Glutamatergic neuron (in vitro differentiated cells): Measurements from ENCODE around the gene TCEAL1. TPM values are rescaled to one million over a fixed set of nuclear protein-coding genes. Genes with fewer than 3 reads are reported as not detected.
"Not testable (repeated sequence)": the region's sequence is repeated elsewhere in the genome, so short reads cannot be mapped to it uniquely, and the experiment has no call there.

Source experiments
- DNase-seq: peaks from one replicate; pipeline ENCODE4 v3.0.0; 2022
- H3K27ac Mint-ChIP-seq: one replicate; pipeline ENCODE4 v1.8.0; 2020; ENCODE audit warnings: mild to moderate bottlenecking, mixed read lengths, inconsistent platforms; ENCODE audit not compliant: unreplicated experiment
- H3K27me3 Mint-ChIP-seq: one replicate; pipeline ENCODE4 v1.8.0; 2020; ENCODE audit warnings: mild to moderate bottlenecking, moderate library complexity, mixed read lengths, inconsistent platforms; ENCODE audit not compliant: unreplicated experiment
- H3K36me3 Mint-ChIP-seq: one replicate; pipeline ENCODE4 v1.8.0; 2020; ENCODE audit warnings: mild to moderate bottlenecking, mixed read lengths, inconsistent platforms; ENCODE audit not compliant: unreplicated experiment
- H3K4me1 Mint-ChIP-seq: one replicate; pipeline ENCODE4 v1.8.0; 2020; ENCODE audit warnings: mild to moderate bottlenecking, low read depth, mixed read lengths, inconsistent platforms; ENCODE audit not compliant: unreplicated experiment
- H3K4me3 Mint-ChIP-seq: one replicate; pipeline ENCODE4 v1.8.0; 2020; ENCODE audit warnings: mild to moderate bottlenecking, mixed read lengths, inconsistent platforms; ENCODE audit not compliant: unreplicated experiment
- H3K9me3 Mint-ChIP-seq: one replicate; pipeline ENCODE4 v1.8.0; 2020; ENCODE audit warnings: mild to moderate bottlenecking, moderate library complexity, mixed read lengths, inconsistent platforms; ENCODE audit not compliant: unreplicated experiment
- CTCF ChIP-seq: fragments of 200-600 bp; sonication (generic); IDR thresholded peaks from one replicate; pipeline ENCODE4 v1.5.0; 2021; ENCODE audit not compliant: partially characterized antibody, unreplicated experiment
- total RNA-seq: library from RNA; stranded (reverse); fragmentation: NEBNext Ultra II Directional; extraction: Animal tissue kit (Norgen Biotek cat#: 25700); gene quantifications from one replicate; pipeline ENCODE4 v1.2.1, GENCODE V29; 2021; ENCODE audit not compliant: unreplicated experiment

Gene TCEAL1
- total RNA-seq, 1 donor from 2014 or later, result 7.7 TPM

- Mint-ChIP-seq H3K4me1 (peaks cover 1% of the 10 kb centered on the region), H3K36me3 (no peaks in the 10 kb centered on the region), H3K4me3 (no peak overlapping the region), H3K27ac (no peak overlapping the region), H3K27me3 (no peaks in the 10 kb centered on the region), H3K9me3 (no peaks in the 10 kb centered on the region)
- DNase-seq, result no peak
- TF ChIP-seq CTCF, result no peak
Observed at GRCh38 chrX:103635436-103635835, 6.7 kb downstream of the TCEAL1 start.

GRCh38 chrX:103637604-103638338, 9.0 kb downstream of the TCEAL1 start:
- no peaks in the 10 kb centered on the region for H3K27me3 Mint-ChIP-seq
- H3K9me3 Mint-ChIP-seq, result no peaks in the 10 kb centered on the region
- peaks cover 1% of the 10 kb centered on the region for H3K4me1 Mint-ChIP-seq
- no peak overlapping the region for H3K4me3 Mint-ChIP-seq
- no peak overlapping the region for H3K27ac Mint-ChIP-seq
- DNase-seq, result no peak
- TF ChIP-seq CTCF, result no peak
- H3K36me3 Mint-ChIP-seq, result no peaks in the 10 kb centered on the region

GRCh38 chrX:103638479-103639346, 9.9 kb downstream of the TCEAL1 start:
- not testable (repeated sequence) for H3K36me3 Mint-ChIP-seq, H3K27me3 Mint-ChIP-seq, H3K9me3 Mint-ChIP-seq, H3K4me3 Mint-ChIP-seq, H3K27ac Mint-ChIP-seq, H3K4me1 Mint-ChIP-seq
- DNase-seq, result peak; percentile 49

- Mint-ChIP-seq H3K4me1 (peaks cover 1% of the 10 kb centered on the region), H3K9me3 (no peaks in the 10 kb centered on the region), H3K27me3 (no peaks in the 10 kb centered on the region), H3K27ac (no peak overlapping the region), H3K4me3 (no peak overlapping the region), H3K36me3 (no peaks in the 10 kb centered on the region)
- DNase-seq, result no peak
- no peak for TF ChIP-seq CTCF
Observed at GRCh38 chrX:103640401-103641155, 11.8 kb downstream of the TCEAL1 start.

GRCh38 chrX:103644125-103644524, 15.3 kb downstream of the TCEAL1 start:
- Mint-ChIP-seq H3K4me1 (no peaks in the 10 kb centered on the region), H3K4me3 (no peak overlapping the region), H3K36me3 (no peaks in the 10 kb centered on the region), H3K27me3 (no peaks in the 10 kb centered on the region), H3K9me3 (no peaks in the 10 kb centered on the region), H3K27ac (no peak overlapping the region)
- no peak for DNase-seq
- no peak for TF ChIP-seq CTCF
